ENCODE measurements around the gene SART1.
"Not testable (repeated sequence)": the region's sequence is repeated elsewhere in the genome, so short reads cannot be mapped to it uniquely, and the experiment has no call there.

Gene SART1

DNA sequence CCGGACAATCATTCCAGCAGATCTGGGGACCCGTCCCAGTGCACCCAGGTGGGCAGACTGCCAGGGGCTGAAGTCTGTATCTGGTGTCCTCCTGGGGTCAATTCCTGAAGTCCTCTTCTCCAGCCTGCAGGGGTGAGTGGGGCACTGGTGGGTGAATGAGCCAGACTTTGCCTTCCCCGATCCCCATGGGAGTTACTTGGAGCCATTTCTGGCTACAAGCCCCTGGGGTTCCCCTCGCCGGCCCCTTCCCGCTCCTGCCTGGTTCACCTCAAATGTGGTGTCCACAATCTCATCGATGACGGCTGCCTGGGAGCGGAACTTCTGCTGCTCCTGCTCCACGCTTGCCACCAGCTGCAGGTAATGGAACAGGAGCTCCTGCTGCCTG lies 55.3 kb downstream of the SART1 start:
- TF ChIP-seq, protein P1, sequence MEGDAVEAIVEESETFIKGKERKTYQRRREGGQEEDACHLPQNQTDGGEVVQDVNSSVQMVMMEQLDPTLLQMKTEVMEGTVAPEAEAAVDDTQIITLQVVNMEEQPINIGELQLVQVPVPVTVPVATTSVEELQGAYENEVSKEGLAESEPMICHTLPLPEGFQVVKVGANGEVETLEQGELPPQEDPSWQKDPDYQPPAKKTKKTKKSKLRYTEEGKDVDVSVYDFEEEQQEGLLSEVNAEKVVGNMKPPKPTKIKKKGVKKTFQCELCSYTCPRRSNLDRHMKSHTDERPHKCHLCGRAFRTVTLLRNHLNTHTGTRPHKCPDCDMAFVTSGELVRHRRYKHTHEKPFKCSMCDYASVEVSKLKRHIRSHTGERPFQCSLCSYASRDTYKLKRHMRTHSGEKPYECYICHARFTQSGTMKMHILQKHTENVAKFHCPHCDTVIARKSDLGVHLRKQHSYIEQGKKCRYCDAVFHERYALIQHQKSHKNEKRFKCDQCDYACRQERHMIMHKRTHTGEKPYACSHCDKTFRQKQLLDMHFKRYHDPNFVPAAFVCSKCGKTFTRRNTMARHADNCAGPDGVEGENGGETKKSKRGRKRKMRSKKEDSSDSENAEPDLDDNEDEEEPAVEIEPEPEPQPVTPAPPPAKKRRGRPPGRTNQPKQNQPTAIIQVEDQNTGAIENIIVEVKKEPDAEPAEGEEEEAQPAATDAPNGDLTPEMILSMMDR (IDR thresholded peaks at IDR 0.05) = no peak
- Mint-ChIP-seq H3K4me3 (no peak overlapping the region), H3K36me3 (ENCODE audit: low read depth) (no peaks in the 10 kb centered on the region), H3K9me3 (no peaks in the 10 kb centered on the region), H3K27me3 (ENCODE audit: low read depth, poor library complexity) (peaks cover 23% of the 10 kb centered on the region), H3K4me1 (no peaks in the 10 kb centered on the region), H3K27ac (no peak overlapping the region)
- no peak for DNase-seq

DNA sequence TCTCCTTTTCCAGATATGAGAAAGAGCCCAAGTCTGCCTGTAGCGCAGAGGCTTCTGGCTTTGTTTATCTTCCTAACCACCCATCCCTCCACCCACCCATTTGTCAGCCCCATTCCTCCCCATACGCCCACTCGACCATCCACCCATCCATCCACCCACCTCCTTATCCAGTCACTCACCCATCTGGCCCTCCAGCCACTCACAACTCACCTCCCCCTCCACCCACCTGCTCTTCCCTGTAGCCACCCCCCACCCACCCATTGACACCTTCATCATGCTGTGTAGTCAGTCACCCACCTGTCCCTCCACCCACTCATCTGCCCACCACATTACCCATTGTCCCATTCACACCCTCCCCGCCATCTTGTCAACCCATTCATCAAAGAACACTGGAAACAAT lies 55.8 kb downstream of the SART1 start:
- TF ChIP-seq, protein P1 (IDR thresholded peaks at IDR 0.05) = no peak
- no peaks in the 10 kb centered on the region for H3K36me3 Mint-ChIP-seq (ENCODE audit: low read depth)
- no peak overlapping the region for H3K4me3 Mint-ChIP-seq
- no peaks in the 10 kb centered on the region for H3K9me3 Mint-ChIP-seq
- DNase-seq = no peak
- H3K4me1 Mint-ChIP-seq = no peaks in the 10 kb centered on the region
- no peak overlapping the region for H3K27ac Mint-ChIP-seq
- H3K27me3 Mint-ChIP-seq (ENCODE audit: low read depth, poor library complexity) = peaks cover 27% of the 10 kb centered on the region

DNA sequence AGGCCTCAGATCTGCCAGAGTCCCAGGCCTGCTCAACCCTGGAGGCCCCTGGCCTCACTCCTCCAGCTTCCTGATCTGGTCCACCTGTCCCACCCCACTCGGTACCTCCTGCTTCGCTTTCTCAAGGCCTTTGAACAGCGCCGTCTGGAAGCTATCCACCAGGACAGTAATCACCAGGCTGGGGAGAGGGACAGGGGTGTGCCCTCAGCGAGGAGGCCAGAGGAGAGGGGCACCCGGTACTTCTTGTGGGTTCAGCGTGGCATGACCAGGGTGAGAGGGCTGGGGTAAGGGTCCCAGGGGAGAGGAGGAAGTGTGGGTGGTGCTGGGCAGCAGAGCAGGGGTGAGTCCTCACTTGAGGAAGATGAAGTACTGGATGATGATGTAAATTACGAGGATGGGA lies 58.7 kb downstream of the SART1 start:
- H3K4me1 Mint-ChIP-seq = no peaks in the 10 kb centered on the region
- no peak overlapping the region for H3K27ac Mint-ChIP-seq
- TF ChIP-seq, protein P1 (IDR thresholded peaks at IDR 0.05) = no peak
- no peak overlapping the region for H3K4me3 Mint-ChIP-seq
- peaks cover 37% of the 10 kb centered on the region for H3K27me3 Mint-ChIP-seq (ENCODE audit: low read depth, poor library complexity)
- H3K9me3 Mint-ChIP-seq = no peaks in the 10 kb centered on the region
- no peak for DNase-seq
- no peaks in the 10 kb centered on the region for H3K36me3 Mint-ChIP-seq (ENCODE audit: low read depth)

DNA sequence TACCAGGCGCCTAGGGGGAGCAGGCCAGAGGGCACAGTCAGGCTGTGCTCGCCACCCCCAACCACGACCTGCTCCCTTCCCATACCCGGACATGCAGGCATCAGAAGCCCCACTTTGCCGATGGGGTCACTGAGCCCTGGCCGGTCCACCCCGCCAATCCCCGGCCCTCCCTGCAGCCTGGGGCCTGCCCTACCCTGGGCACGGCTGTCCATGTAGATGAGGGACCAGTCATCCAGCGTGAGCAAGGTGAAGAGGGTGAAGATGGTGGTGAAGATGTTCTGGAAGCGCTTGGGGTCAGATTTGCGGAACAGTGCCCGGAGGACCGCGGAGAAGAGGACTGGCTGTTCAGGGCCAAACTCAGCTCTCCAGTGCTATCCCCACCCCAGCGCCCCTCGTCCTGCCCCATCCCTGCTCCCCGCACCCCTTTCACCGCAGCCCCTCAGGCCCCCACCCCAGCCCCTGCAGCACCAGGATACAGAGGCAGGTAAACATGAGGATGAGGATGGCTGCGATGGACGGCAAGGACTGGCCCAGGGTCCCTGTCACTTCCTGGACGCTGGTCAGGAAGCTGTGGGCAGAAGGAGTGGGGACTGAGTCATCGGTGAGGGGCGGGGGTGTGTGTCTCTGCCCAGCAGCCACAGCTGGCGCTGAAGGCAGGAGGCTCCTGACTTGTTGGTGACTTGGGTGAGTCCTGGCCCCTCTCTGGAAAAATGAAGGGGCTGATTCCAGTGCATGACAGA lies 59.3 kb downstream of the SART1 start:
- TF ChIP-seq, protein P1 (IDR thresholded peaks at IDR 0.05) = no peak
- Mint-ChIP-seq H3K4me1 (no peaks in the 10 kb centered on the region), H3K4me3 (no peak overlapping the region), H3K9me3 (no peaks in the 10 kb centered on the region), H3K27ac (no peak overlapping the region), H3K27me3 (ENCODE audit: low read depth, poor library complexity) (peaks cover 39% of the 10 kb centered on the region), H3K36me3 (ENCODE audit: low read depth) (no peaks in the 10 kb centered on the region)
- no peak for DNase-seq

DNA sequence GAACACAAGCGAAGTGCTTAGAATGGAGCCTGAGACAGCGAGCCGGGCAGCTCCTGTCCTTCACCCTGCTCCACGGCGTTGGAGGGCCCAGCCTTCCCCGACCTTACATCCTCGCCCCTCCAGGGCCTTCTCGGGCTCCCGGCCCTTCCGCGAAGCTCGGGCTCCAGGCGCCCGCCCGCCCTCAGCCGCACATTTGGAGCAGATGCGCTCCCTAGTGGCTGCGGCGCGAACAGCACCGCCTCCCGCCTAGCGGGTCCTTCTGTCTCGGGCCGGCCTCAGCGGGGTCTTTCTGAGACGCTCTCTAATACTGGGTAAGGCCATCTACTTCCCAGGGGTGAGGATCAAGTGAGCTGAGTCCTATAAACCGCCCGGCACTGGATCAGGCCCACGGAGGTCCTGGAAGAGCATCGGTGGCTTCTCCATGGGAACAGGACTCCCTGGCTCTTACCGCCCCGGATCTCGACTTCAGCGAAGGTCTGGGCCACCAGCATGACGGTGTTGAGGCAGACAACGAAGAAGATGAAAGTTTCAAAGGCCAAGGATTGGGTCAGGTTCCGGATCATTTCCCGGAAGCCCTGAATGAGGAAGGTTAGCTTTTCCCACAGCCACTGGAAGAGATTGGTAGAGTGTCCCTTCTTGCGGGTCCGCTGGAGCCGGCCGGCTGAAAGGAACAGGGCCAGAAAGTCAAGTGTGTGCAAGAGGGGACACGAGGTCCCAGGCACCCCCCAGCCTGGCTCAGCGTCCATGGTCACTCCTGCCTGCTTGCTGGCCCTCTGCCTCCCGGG lies 61.1 kb downstream of the SART1 start:
- Mint-ChIP-seq H3K4me3 (no peak overlapping the region), H3K27ac (no peak overlapping the region), H3K9me3 (no peaks in the 10 kb centered on the region), H3K4me1 (no peaks in the 10 kb centered on the region), H3K27me3 (ENCODE audit: low read depth, poor library complexity) (peaks cover 49% of the 10 kb centered on the region), H3K36me3 (ENCODE audit: low read depth) (no peaks in the 10 kb centered on the region)
- TF ChIP-seq, protein P1 (IDR thresholded peaks at IDR 0.05) = peak; percentile 97
- DNase-seq = peak; percentile 94

DNA sequence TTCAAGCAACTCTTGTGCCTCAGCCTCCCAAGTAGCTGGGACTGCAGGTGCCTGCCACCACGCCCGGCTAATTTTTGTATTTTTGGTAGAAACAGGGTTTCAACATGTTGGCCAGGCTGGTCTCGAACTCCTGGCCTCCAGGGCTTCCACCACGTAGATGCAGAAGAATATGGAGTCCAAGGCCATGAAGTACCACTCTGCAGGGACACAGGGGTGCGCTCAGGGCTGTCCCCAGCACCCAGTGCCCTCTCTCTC lies 61.6 kb downstream of the SART1 start:
- not testable (repeated sequence) for H3K27ac Mint-ChIP-seq; H3K9me3 Mint-ChIP-seq; H3K4me3 Mint-ChIP-seq; H3K4me1 Mint-ChIP-seq; DNase-seq; H3K36me3 Mint-ChIP-seq (ENCODE audit: low read depth)
- H3K27me3 Mint-ChIP-seq (ENCODE audit: low read depth, poor library complexity) = peaks cover 51% of the 10 kb centered on the region
